ENCODE results near the gene CXXC5.

- TF ChIP-seq POLR2AphosphoS5 (IDR thresholded peaks at IDR 0.05) (no peak), TAF1 (IDR thresholded peaks at IDR 0.05; ENCODE audit: low read depth) (no peak), CTCF (IDR thresholded peaks at IDR 0.05; ENCODE audit: poor library complexity, severe bottlenecking) (no peak)
- TF ChIP-seq, protein P1, sequence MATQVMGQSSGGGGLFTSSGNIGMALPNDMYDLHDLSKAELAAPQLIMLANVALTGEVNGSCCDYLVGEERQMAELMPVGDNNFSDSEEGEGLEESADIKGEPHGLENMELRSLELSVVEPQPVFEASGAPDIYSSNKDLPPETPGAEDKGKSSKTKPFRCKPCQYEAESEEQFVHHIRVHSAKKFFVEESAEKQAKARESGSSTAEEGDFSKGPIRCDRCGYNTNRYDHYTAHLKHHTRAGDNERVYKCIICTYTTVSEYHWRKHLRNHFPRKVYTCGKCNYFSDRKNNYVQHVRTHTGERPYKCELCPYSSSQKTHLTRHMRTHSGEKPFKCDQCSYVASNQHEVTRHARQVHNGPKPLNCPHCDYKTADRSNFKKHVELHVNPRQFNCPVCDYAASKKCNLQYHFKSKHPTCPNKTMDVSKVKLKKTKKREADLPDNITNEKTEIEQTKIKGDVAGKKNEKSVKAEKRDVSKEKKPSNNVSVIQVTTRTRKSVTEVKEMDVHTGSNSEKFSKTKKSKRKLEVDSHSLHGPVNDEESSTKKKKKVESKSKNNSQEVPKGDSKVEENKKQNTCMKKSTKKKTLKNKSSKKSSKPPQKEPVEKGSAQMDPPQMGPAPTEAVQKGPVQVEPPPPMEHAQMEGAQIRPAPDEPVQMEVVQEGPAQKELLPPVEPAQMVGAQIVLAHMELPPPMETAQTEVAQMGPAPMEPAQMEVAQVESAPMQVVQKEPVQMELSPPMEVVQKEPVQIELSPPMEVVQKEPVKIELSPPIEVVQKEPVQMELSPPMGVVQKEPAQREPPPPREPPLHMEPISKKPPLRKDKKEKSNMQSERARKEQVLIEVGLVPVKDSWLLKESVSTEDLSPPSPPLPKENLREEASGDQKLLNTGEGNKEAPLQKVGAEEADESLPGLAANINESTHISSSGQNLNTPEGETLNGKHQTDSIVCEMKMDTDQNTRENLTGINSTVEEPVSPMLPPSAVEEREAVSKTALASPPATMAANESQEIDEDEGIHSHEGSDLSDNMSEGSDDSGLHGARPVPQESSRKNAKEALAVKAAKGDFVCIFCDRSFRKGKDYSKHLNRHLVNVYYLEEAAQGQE (IDR thresholded peaks at IDR 0.05; ENCODE audit: borderline replicate concordance), result no peak
These were observed 83.1 kb downstream of the CXXC5 start for GRCh38 chr5:139731281-139731680.

All from neural cell (in vitro differentiated cells).